Thyroid gland (tissue), 4 donors: Measurements from ENCODE around the gene GAREM1. TPM values are rescaled to one million over a fixed set of nuclear protein-coding genes. Genes with fewer than 3 reads are reported as not detected.

Experiments
- DNase-seq, 2 donors: peaks; one replicate each; pipeline ENCODE4 v3.0.0-alpha.2; 2019
- H3K27ac ChIP-seq, 3 donors: fragments of 200-600 bp; sonication (generic); 1 replicate in 2 of 3; 2 replicates in 1 of 3; pipeline ENCODE4 v1.5.1; 2016 to 2019; ENCODE audit warnings: mild to moderate bottlenecking in 1 of 3, moderate library complexity in 1 of 3
- H3K27me3 ChIP-seq: fragments of 200-600 bp; sonication (generic); one replicate; pipeline ENCODE4 v1.5.1; 2019
- H3K36me3 ChIP-seq, 2 donors: fragments of 200-600 bp; sonication (generic); one replicate each; pipeline ENCODE4 v1.5.1; 2016 to 2019
- H3K4me1 ChIP-seq, 2 donors: fragments of 200-600 bp; sonication (generic); one replicate each; pipeline ENCODE4 v1.5.1; 2017 to 2019
- H3K4me3 ChIP-seq, 3 donors: fragments of 200-600 bp; sonication (generic); replicated peaks in 1 of 3; 1 replicate in 2 of 3; 2 replicates in 1 of 3; pipeline ENCODE4 v1.5.1; 2016; ENCODE audit warnings: mild to moderate bottlenecking in 1 of 3
- H3K9me3 ChIP-seq: fragments of 200-600 bp; sonication (generic); one replicate; pipeline ENCODE4 v1.5.1; 2017
- CTCF ChIP-seq, 6 experiments: fragments of 200-600 bp in 3 of 6; fragments of 450-650 bp in 3 of 6; sonication (generic) in 3 of 6; IDR thresholded peaks; one replicate each; pipeline ENCODE4 v1.5.1; 2016 to 2019; ENCODE audit warnings: antibody characterized with exemption in 6 of 6, mild to moderate bottlenecking in 2 of 6, inconsistent platforms in 1 of 6, moderate library complexity in 1 of 6
- POLR2A ChIP-seq, 2 donors: fragments of 450-650 bp; IDR thresholded peaks; one replicate each; pipeline ENCODE4 v1.6.1; 2017; ENCODE audit warnings: antibody characterized with exemption in 2 of 2, mild to moderate bottlenecking in 2 of 2, moderate library complexity in 1 of 2
- WGBS, 2 donors: methylation state at CpG; one replicate each; pipeline ENCODE4 v1.1.5; 2017; 5-methylcytosine and 5-hydroxymethylcytosine counted together
- intact Hi-C: fragments of 100-400 bp; cut with DNase I; formaldehyde crosslinking; loops from one replicate; pipeline ENCODE4 v1.15.1; 2023
- total RNA-seq, 4 donors: library from RNA; depleted of rRNA; stranded (reverse); fragments of >200 nt; gene quantifications; one replicate each; pipeline ENCODE4 v1.2.3, GENCODE V29; 2016

Gene GAREM1
- total RNA-seq, 4 donors from 2014 or later = 4.6 to 6.8 (median 5.8) TPM

GRCh38 chr18:32368170-32368569, 102.5 kb downstream of the GAREM1 start:
- Histone ChIP-seq H3K27ac (no peak overlapping the region), H3K4me1 (peaks cover 8 to 9% of the 10 kb centered on the region in 2 donors), H3K36me3 (no peaks in the 10 kb centered on the region), H3K9me3 (no peaks in the 10 kb centered on the region), H3K27me3 (no peaks in the 10 kb centered on the region), H3K4me3 (no peak overlapping the region)
- no peak for TF ChIP-seq POLR2A (IDR thresholded peaks at IDR 0.05)
- TF ChIP-seq CTCF (IDR thresholded peaks at IDR 0.05) = no peak
- no peak for DNase-seq
- intact Hi-C loops = no loop called here

- peaks cover 0 to 3% of the 10 kb centered on the region in 2 donors for H3K4me1 ChIP-seq
- TF ChIP-seq CTCF (IDR thresholded peaks at IDR 0.05) = no peak
- no peak for TF ChIP-seq POLR2A (IDR thresholded peaks at IDR 0.05)
- no peaks in the 10 kb centered on the region for H3K27me3 ChIP-seq
- H3K9me3 ChIP-seq = no peaks in the 10 kb centered on the region
- WGBS, 2 donors = 93 to 100% methylated on average over 1 of the region's 1 CpG
- DNase-seq = no peak
- no peak overlapping the region for H3K27ac ChIP-seq
- no peaks in the 10 kb centered on the region for H3K36me3 ChIP-seq
- intact Hi-C loops = no loop called here
- no peak overlapping the region for H3K4me3 ChIP-seq
Measured at GRCh38 chr18:32366586-32367538, 103.8 kb downstream of the GAREM1 start.

- WGBS, 2 donors = 76 to 81% methylated on average over 1 of the region's 1 CpG
- DNase-seq = no peak
- Histone ChIP-seq H3K27me3 (no peaks in the 10 kb centered on the region), H3K9me3 (no peaks in the 10 kb centered on the region), H3K36me3 (no peaks in the 10 kb centered on the region), H3K4me3 (no peak overlapping the region), H3K27ac (no peak overlapping the region), H3K4me1 (peaks cover 0 to 3% of the 10 kb centered on the region in 2 donors)
- TF ChIP-seq CTCF (IDR thresholded peaks at IDR 0.05) (no peak), POLR2A (IDR thresholded peaks at IDR 0.05) (no peak)
- intact Hi-C loops = no loop called here
Measured at GRCh38 chr18:32362484-32362883, 108.2 kb downstream of the GAREM1 start.

- no peak overlapping the region for H3K4me3 ChIP-seq
- 84 to 93% methylated on average over 4 of the region's 4 CpGs for WGBS, 2 donors
- intact Hi-C loops = no loop called here
Measured at GRCh38 chr18:32360682-32361345, 109.9 kb downstream of the GAREM1 start.

More at GRCh38 chr18:32360682-32361345, 109.9 kb downstream of the GAREM1 start:
- no peak for TF ChIP-seq POLR2A (IDR thresholded peaks at IDR 0.05)
- no peak for TF ChIP-seq CTCF (IDR thresholded peaks at IDR 0.05)
- no peaks in the 10 kb centered on the region for H3K36me3 ChIP-seq
- DNase-seq = no peak
- no peaks in the 10 kb centered on the region for H3K27me3 ChIP-seq
- peaks cover 1 to 3% of the 10 kb centered on the region in 2 donors for H3K4me1 ChIP-seq
- no peak overlapping the region for H3K27ac ChIP-seq
- H3K9me3 ChIP-seq = no peaks in the 10 kb centered on the region
